Breast epithelium (tissue), 3 donors: ENCODE data around the gene OR1C1.

ENCODE experiments used
- CTCF ChIP-seq, 3 donors: fragments of 450-650 bp; IDR thresholded peaks; one replicate each; pipeline ENCODE4 v1.5.1; 2016 to 2017; ENCODE audit warnings: antibody characterized with exemption in 3 of 3, mild to moderate bottlenecking in 3 of 3, moderate library complexity in 3 of 3
- POLR2A ChIP-seq: fragments of 450-650 bp; IDR thresholded peaks from one replicate; pipeline ENCODE4 v1.6.1; 2016; ENCODE audit warnings: antibody characterized with exemption, mild to moderate bottlenecking, moderate library complexity
- POLR2AphosphoS5 ChIP-seq, 3 donors: sonication (generic); formaldehyde crosslinking; IDR thresholded peaks; one replicate each; pipeline ENCODE4 v1.6.1; 2017; ENCODE audit warnings: antibody characterized with exemption in 3 of 3

GRCh38 chr1:247760456-247760855, at the start of gene OR1C1:
- TF ChIP-seq CTCF (IDR thresholded peaks at IDR 0.05) (no peak), POLR2A (no peak), POLR2AphosphoS5 (IDR thresholded peaks at IDR 0.05) (no peak)
